Neural progenitor cell (in vitro differentiated cells): Measurements from ENCODE around the gene CAST. TPM values are rescaled to one million over a fixed set of nuclear protein-coding genes. Genes with fewer than 3 reads are reported as not detected.

Experiments used
- DNase-seq: peaks from one replicate; pipeline ENCODE4 v3.0.0-alpha.2; 2016; ENCODE audit warnings: low spot score
- H2AFZ ChIP-seq: fragments of 200-600 bp; sonication (generic); replicated peaks from 2 replicates; pipeline ENCODE4 v1.6.1; 2016; ENCODE audit warnings: antibody characterized with exemption
- H3F3A ChIP-seq: fragments of 200-600 bp; sonication (generic); 2 replicates; pipeline ENCODE4 v1.6.1; 2016; ENCODE audit warnings: antibody characterized with exemption, low read depth
- H3K27ac ChIP-seq: fragments of 200-600 bp; sonication (generic); 2 replicates; pipeline ENCODE4 v1.5.1; 2016; ENCODE audit warnings: mild to moderate bottlenecking
- H3K27me3 ChIP-seq: fragments of 200-600 bp; sonication (generic); 2 replicates; pipeline ENCODE4 v1.6.1; 2016; ENCODE audit warnings: mild to moderate bottlenecking, moderate library complexity
- H3K36me3 ChIP-seq: fragments of 200-600 bp; sonication (generic); 2 replicates; pipeline ENCODE4 v1.5.1; 2016
- H3K4me1 ChIP-seq: fragments of 200-600 bp; sonication (generic); 2 replicates; pipeline ENCODE4 v1.6.1; 2016; ENCODE audit warnings: mixed run types
- H3K4me2 ChIP-seq: fragments of 200-600 bp; sonication (generic); 2 replicates; pipeline ENCODE4 v1.6.1; 2016
- H3K4me3 ChIP-seq: fragments of 200-600 bp; sonication (generic); 2 replicates; pipeline ENCODE4 v1.5.1; 2016
- H3K79me2 ChIP-seq: fragments of 200-600 bp; sonication (generic); 2 replicates; pipeline ENCODE4 v1.6.1; 2016; ENCODE audit warnings: low read depth
- H3K9ac ChIP-seq: fragments of 200-600 bp; sonication (generic); 2 replicates; pipeline ENCODE4 v1.6.1; 2016
- H3K9me3 ChIP-seq: fragments of 200-600 bp; sonication (generic); 2 replicates; pipeline ENCODE4 v1.5.1; 2016; ENCODE audit warnings: low read depth
- H4K20me1 ChIP-seq: fragments of 200-600 bp; sonication (generic); 2 replicates; pipeline ENCODE4 v1.6.1; 2016; ENCODE audit warnings: low read depth
- H3K27ac Mint-ChIP-seq: 3 replicates; pipeline ENCODE4 v1.8.0; 2021; ENCODE audit warnings: mixed read lengths
- H3K27me3 Mint-ChIP-seq: 2 replicates; pipeline ENCODE4 v1.8.0; 2022; ENCODE audit warnings: low read depth, mild to moderate bottlenecking, inconsistent platforms, moderate library complexity, mixed read lengths; ENCODE audit not compliant: insufficient read depth
- H3K36me3 Mint-ChIP-seq: 3 replicates; pipeline ENCODE4 v1.8.0; 2021; ENCODE audit warnings: mixed read lengths
- H3K4me1 Mint-ChIP-seq: 3 replicates; pipeline ENCODE4 v1.8.0; 2021; ENCODE audit warnings: mixed read lengths
- H3K4me3 Mint-ChIP-seq: 3 replicates; pipeline ENCODE4 v1.8.0; 2021; ENCODE audit warnings: mild to moderate bottlenecking, moderate library complexity, mixed read lengths
- H3K9me3 Mint-ChIP-seq: 3 replicates; pipeline ENCODE4 v1.8.0; 2020; ENCODE audit warnings: mixed read lengths
- EZH2 ChIP-seq: fragments of 200-600 bp; sonication (generic); IDR thresholded peaks from 2 replicates; pipeline ENCODE4 v1.6.1; 2017; ENCODE audit warnings: antibody characterized with exemption, mild to moderate bottlenecking, moderate library complexity
- EZH2phosphoT487 ChIP-seq: fragments of 200-600 bp; sonication (generic); IDR thresholded peaks from 2 replicates; pipeline ENCODE4 v1.6.1; 2017; ENCODE audit warnings: antibody characterized with exemption
- total RNA-seq: library from RNA; depleted of rRNA; stranded (reverse); fragments of >200 nt; gene quantifications from 2 replicates; pipeline ENCODE4 v1.2.3, GENCODE V29; 2015; ENCODE audit warnings: low replicate concordance
- TF ChIP-seq, protein P1 (sequence below): fragments of 200-600 bp; sonication (generic); IDR thresholded peaks from 2 replicates; pipeline ENCODE4 v1.5.1; 2017; ENCODE audit warnings: antibody characterized with exemption, mild to moderate bottlenecking

The CAST gene
- total RNA-seq, 1 donor from 2014 or later, result 64.6 TPM

DNA sequence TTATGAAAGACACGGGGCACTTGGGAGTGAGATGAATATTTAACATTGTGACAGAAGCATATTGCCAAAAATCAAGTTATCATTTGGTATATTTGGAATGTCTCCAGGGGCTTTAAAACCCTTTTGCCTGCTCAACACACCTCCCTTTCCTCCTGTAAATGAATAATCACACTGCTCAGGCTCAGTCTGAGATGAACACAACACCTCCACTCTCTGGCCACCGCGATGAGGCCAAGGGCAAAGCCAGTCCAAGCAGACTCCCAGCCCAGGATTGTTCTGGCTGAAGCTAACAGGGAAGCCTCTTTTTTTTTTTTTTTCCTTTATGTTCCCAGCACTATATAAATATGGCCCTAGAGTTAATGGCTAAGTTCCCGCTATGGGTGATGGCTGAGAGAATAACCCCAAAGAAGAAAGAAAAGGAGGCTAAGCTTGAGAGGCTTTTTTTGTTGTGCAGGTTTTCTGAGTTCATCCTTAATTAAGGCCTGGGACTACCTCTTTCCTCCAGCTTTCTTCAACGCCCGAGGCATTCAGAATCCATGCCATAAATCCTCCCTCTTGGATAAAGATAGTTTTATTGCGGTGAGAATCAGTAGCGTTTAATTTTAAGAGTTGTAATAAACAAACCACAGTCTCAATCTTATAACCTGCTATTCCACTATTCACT lies 156.1 kb downstream of the CAST start:
- H3K9me3 ChIP-seq, result no peaks in the 10 kb centered on the region
- no peak for DNase-seq
- no peaks in the 10 kb centered on the region for H3K79me2 ChIP-seq
- no peak for TF ChIP-seq EZH2phosphoT487
- TF ChIP-seq, protein P1, sequence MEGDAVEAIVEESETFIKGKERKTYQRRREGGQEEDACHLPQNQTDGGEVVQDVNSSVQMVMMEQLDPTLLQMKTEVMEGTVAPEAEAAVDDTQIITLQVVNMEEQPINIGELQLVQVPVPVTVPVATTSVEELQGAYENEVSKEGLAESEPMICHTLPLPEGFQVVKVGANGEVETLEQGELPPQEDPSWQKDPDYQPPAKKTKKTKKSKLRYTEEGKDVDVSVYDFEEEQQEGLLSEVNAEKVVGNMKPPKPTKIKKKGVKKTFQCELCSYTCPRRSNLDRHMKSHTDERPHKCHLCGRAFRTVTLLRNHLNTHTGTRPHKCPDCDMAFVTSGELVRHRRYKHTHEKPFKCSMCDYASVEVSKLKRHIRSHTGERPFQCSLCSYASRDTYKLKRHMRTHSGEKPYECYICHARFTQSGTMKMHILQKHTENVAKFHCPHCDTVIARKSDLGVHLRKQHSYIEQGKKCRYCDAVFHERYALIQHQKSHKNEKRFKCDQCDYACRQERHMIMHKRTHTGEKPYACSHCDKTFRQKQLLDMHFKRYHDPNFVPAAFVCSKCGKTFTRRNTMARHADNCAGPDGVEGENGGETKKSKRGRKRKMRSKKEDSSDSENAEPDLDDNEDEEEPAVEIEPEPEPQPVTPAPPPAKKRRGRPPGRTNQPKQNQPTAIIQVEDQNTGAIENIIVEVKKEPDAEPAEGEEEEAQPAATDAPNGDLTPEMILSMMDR, result no peak
- TF ChIP-seq EZH2, result no peak
- H3K4me3 ChIP-seq, result no peak overlapping the region
- no peaks in the 10 kb centered on the region for H3K27me3 Mint-ChIP-seq
- no peaks in the 10 kb centered on the region for H3F3A ChIP-seq
- no peak overlapping the region for H3K27ac ChIP-seq
- no peak overlapping the region for H3K27ac Mint-ChIP-seq
- no peak overlapping the region for H2AFZ ChIP-seq
- H3K4me1 Mint-ChIP-seq, result no peaks in the 10 kb centered on the region
- H3K36me3 Mint-ChIP-seq, result no peaks in the 10 kb centered on the region
- no peak overlapping the region for H3K9ac ChIP-seq
- H3K4me2 ChIP-seq, result no peak overlapping the region
- no peaks in the 10 kb centered on the region for H3K9me3 Mint-ChIP-seq
- H3K27me3 ChIP-seq, result no peaks in the 10 kb centered on the region
- H4K20me1 ChIP-seq, result no peaks in the 10 kb centered on the region
- H3K4me3 Mint-ChIP-seq, result no peak overlapping the region
- H3K4me1 ChIP-seq, result no peaks in the 10 kb centered on the region
- no peaks in the 10 kb centered on the region for H3K36me3 ChIP-seq

DNA sequence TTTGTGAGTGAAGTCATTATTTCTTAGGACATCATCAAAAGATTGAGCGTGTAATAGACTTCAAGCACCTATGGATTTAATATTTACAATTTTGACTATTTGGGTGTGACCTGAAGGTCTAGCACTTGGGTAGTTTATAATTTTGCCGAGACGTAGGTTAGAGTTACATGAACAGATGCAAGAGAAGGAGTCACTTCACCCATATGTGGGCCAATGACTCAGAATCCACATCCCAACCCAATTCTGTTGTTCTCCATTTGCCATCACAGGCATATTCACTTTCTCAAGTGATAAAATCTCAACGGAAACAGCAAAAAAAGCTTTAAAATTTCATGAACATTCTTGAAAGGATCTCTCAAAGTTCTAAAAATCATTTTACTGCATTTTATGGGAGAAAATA lies 157.6 kb downstream of the CAST start:
- H2AFZ ChIP-seq, result no peak overlapping the region
- H3K9ac ChIP-seq, result no peak overlapping the region
- Mint-ChIP-seq H3K4me3 (no peak overlapping the region), H3K27ac (no peak overlapping the region), H3K4me1 (no peaks in the 10 kb centered on the region), H3K27me3 (no peaks in the 10 kb centered on the region), H3K36me3 (no peaks in the 10 kb centered on the region), H3K9me3 (no peaks in the 10 kb centered on the region)
- TF ChIP-seq, protein P1, result no peak
- TF ChIP-seq EZH2, result no peak
- no peak for TF ChIP-seq EZH2phosphoT487
- no peaks in the 10 kb centered on the region for H3F3A ChIP-seq
- no peak overlapping the region for H3K27ac ChIP-seq
- no peaks in the 10 kb centered on the region for H3K9me3 ChIP-seq
- H3K4me1 ChIP-seq, result no peaks in the 10 kb centered on the region
- no peaks in the 10 kb centered on the region for H4K20me1 ChIP-seq
- no peak for DNase-seq
- no peaks in the 10 kb centered on the region for H3K36me3 ChIP-seq
- no peak overlapping the region for H3K4me2 ChIP-seq
- H3K27me3 ChIP-seq, result no peaks in the 10 kb centered on the region
- no peak overlapping the region for H3K4me3 ChIP-seq
- no peaks in the 10 kb centered on the region for H3K79me2 ChIP-seq

DNA sequence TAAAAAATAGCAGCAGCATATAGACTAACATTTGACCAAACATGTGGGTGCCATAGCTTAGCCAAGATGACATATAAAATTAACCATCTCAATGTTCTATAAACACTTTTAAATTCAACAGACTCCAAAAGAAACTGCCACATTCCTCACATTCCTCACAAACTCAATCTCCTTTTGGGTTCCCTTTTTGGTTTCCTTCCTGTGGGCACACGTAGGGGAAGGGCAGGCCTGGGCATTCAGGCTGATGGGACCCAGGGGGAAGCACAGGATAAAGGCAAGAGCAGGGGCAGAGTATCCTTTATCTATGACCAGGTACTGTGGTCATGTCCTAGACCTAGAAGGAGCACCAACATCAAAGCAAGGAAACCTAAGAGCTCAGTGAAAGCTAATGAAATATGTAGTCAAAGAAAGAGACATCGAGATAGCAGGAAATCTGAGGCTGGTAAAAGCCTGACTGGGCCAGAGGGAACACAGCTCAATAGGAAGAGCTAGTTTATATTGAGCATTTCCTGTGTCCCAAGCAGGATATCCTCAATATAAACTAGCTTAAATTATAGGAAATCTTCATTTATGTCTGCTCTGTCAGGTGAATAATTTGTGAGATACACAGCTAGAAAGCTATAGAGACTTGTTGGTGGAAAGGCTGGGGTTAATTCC lies 159.2 kb downstream of the CAST start:
- no peak for DNase-seq
- Histone ChIP-seq H3K9me3 (no peaks in the 10 kb centered on the region), H3K27ac (no peak overlapping the region), H3K4me3 (no peak overlapping the region), H3K36me3 (no peaks in the 10 kb centered on the region), H3K9ac (no peak overlapping the region), H3K27me3 (no peaks in the 10 kb centered on the region), H3K4me2 (no peak overlapping the region), H2AFZ (no peak overlapping the region), H4K20me1 (no peaks in the 10 kb centered on the region), H3K79me2 (no peaks in the 10 kb centered on the region), H3F3A (no peaks in the 10 kb centered on the region), H3K4me1 (no peaks in the 10 kb centered on the region)
- no peak overlapping the region for H3K4me3 Mint-ChIP-seq
- no peaks in the 10 kb centered on the region for H3K36me3 Mint-ChIP-seq
- H3K27ac Mint-ChIP-seq, result no peak overlapping the region
- no peaks in the 10 kb centered on the region for H3K4me1 Mint-ChIP-seq
- H3K9me3 Mint-ChIP-seq, result no peaks in the 10 kb centered on the region
- no peaks in the 10 kb centered on the region for H3K27me3 Mint-ChIP-seq
- TF ChIP-seq EZH2 (no peak), EZH2phosphoT487 (no peak)
- TF ChIP-seq, protein P1, result no peak
